Measurements from ENCODE around the gene HACD4.
"Not testable (repeated sequence)": the region's sequence is repeated elsewhere in the genome, so short reads cannot be mapped to it uniquely, and the experiment has no call there.

The HACD4 gene

GRCh38 chr9:21015995-21016394 is 15.4 kb downstream of the HACD4 start:
- DNase-seq: no peak

- no peak for DNase-seq
Observed at GRCh38 chr9:21015129-21015815, 16.2 kb downstream of the HACD4 start.

DNA sequence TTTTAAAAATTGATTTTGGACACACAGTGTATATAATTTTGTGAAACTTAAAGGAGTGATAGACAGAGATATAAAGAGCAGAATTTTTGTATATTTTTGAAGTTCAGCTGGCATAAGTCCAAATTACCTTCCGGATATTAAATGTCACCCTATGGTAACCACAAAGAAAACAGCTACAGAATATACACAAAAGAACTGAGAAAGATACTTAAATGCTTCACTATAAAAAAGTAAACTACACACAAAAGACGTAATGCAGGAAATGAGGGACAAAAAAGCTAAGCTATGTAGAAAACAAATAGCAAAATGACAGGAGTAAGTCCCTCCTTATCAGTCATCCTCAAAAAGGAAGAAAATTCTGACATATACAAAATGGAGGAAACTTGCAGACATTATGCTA is 29.4 kb downstream of the HACD4 start:
- DNase-seq: no peak

DNA sequence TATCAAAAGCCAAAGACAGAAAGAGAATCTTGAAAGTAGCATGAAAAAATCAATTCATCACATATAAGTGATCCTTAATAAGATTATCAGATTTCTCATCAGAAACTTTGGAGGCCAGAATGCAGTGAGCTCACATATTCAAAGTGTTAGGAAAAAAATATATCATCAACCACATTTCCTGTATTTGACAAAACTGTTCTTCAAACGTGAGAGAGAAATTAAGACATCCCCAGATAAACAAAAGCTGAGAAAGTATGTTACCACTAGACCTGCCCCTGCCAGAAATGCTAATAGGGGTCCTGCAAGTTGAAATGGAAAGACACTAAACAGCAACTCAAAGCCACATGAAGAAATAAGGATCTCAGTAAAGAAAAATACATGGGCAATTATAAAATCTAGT is 29.9 kb downstream of the HACD4 start:
- DNase-seq: no peak

DNA sequence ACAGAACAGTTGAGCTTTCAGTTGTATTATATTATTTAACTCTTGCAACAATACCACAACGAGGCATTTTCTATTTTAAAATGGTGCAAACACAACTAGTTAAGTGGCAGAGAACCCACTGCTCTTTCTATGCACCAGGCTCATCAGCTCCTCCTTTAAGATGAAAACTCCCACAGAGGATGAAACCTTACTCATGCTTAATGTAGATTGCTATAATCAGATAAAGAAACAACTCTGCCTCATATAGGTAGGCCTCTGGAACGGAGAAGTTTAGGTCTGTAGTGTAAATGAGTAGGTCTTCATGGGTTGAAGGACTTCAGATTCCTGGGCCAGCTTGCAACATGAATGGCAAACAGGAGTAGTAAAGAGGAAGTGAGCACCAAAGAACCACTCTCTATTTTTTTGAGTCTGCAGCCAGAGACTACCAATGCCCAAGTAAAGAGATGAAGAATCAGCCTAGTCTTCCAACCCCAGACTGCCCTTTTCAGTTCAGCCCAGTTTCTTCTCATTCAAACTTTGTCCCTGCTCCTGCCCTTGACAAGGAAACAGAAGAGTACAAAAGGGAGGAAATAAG is 33.9 kb downstream of the HACD4 start:
- DNase-seq: no peak

DNA sequence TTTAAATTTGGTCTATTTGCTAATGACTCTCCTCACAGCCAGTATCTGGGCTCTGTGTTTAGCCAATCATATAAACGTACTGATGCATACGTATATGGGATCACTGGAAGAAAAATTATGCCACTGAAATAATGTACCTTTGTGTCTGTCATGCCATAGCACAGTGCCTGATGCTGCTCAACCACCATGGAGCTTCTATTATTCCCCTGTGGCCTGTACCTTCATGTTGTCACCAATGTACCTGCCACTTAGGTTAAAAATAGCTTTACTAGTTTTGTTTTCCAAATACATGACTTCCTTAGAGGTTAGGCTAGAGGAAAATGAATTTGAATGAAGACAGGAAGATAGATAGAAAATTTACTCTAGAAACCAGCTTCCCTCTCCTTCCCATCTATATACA is 34.6 kb downstream of the HACD4 start:
- DNase-seq: no peak

GRCh38 chr9:20995616-20996015 is 35.8 kb downstream of the HACD4 start:
- no peak for DNase-seq

DNA sequence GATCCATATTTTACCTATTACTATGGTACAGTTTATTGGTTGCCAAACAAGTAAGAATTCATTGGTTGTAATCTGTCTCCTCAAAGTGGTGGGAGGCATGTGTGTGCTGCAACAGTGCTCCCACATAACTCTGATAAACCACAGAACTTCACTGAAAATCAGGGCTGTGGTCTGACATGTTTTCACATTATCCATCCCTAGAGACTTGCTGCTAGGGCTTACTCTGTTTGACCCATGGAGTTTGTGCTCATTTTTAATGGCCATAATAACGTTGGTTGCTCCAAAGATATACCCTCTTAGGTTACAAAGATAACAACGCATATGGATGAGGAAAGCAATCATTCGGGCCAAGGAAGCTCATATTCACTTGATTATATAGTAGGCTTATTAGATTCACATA is 37.0 kb downstream of the HACD4 start:
- no peak for DNase-seq

DNA sequence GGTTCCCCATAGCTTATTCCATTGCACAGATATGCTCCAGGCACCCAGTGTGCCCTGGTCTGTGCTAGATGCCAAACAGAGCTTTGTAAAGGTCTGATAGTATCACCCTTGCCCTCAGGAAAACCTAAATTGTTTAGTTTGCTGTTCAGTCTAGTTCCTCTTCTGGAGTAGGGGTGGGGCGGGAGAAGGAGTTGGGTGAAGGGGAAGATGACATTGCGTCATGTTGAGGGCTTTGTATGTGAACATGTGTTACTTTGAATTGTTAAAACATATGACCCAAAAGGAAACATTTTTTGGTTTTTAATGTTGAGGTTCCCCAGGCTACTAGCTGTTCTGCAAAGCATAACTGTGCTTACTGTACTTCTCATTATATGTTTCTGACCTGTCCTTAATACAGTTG is 40.6 kb downstream of the HACD4 start:
- DNase-seq: no peak

DNA sequence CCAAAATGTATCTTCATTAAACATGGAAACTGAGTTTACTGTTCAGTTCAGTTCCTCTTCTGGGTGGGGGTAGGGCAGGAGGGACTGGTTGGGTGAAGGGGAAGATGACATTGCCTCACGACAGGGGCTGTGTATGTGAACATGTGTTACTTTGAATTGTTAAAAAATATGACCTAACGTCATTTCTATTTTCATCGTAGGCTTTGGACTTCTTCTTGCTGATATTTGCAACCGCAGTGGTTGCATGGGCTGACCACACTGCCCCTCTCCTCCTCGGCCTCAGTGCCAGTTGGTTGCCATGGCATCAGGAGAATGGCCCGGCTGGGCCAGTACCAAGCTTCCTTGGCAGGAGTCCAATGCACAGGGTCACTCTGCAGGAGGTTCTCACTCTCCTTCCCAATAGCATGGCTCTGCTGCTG is 41.5 kb downstream of the HACD4 start:
- no peak for DNase-seq

DNA sequence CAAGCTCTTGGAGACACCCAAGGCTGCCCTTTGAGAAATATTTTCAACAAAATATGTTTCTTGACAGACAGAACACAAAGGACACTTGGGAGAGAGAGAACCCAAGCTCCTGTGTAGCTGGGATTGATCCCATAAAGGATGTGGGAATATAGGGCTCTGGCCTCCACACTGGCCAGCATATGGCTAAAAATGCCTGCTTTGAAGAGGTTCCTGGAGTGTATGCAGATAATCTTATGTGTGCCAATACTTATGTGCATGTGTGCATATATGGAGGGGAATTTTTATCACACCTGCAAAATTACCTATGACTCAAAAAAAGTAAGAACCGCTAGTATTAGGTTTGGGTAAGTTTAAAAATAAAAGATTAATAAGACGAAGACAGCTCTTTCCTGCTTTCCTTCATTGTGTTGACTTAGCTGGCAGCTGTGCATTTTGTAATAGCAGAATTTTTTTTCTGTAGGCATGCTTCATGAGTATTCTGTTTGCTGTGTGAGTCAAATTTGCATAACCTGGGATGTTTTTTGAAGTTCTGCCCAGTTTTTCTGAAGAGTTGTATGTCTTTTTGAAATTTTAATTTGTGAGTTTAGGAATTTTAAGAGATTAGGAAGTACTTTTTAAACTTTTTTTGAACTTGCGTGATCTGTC is 42.6 kb downstream of the HACD4 start:
- no peak for DNase-seq

DNA sequence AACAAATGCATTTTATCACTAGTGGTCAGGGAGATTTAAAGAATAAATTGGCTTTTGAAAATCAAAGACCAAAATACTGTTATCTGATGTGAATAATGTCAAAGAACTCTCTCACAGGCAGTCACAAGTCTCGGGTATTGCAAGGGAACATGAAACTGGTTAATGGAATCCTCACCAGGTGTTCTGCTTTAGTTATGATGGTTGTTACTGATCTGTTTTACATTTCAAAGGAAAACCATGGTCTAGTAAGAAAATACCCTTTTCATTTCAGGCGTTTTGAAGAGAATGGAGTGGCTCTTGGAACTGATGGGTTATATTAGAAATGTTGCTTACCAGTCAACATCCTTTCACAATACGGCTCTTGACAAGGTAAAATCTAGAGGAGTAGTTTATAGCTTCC is 43.4 kb downstream of the HACD4 start:
- DNase-seq: no peak

GRCh38 chr9:20987521-20987920 is 43.9 kb downstream of the HACD4 start:
- DNase-seq: no peak

- no peak for DNase-seq
Observed at GRCh38 chr9:20985851-20986600, 45.4 kb downstream of the HACD4 start.

GRCh38 chr9:20984506-20984905 is 46.9 kb downstream of the HACD4 start:
- DNase-seq: no peak

DNA sequence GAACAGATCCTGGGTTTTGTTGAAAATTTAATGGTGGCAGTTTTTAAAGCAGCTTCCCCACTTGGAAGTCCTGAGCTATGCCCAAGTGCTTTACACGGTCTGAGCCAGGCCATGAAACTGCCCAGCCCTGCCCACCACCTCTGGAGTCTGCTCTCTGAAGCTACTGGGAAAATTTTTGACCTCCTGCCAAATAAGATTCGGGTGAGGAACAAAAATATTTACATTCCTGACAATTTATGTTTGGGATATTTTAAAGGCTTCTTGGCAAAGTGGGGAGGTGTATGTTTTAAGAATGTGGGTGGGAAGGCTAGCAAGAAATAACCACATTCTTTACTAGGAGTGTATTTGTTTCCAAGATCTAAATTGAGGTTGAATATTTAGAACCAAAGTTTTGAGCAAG is 50.0 kb downstream of the HACD4 start:
- no peak for DNase-seq

DNA sequence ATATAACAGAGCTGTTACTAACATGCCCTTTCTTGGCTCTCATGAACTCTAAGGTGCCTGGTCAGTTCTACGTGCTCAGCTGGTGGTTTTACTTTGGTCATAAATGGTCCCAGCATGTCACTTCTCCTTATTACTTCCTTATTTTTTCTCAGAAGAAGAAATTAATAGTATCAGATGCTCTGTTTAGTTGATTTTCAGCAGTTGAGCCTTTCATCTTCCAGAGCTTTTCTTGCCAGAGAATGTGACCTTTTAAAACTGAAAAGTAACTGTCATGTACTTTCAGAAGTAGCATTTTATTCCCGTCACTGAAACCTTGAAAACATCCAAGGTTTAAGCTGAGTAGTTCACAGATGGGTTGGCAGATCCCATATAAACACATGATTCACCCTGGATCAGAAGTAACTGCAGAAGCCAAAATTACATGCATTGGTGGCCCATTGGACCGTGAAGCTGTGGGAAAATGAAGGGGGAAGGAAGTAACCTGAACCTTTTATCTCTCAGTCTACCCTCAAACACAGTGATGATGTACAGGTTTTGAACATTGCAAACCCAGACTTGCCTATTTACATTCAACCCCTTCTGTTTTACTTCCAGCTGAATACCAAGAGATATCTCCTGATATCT is 50.5 kb downstream of the HACD4 start:
- DNase-seq: no peak

DNA sequence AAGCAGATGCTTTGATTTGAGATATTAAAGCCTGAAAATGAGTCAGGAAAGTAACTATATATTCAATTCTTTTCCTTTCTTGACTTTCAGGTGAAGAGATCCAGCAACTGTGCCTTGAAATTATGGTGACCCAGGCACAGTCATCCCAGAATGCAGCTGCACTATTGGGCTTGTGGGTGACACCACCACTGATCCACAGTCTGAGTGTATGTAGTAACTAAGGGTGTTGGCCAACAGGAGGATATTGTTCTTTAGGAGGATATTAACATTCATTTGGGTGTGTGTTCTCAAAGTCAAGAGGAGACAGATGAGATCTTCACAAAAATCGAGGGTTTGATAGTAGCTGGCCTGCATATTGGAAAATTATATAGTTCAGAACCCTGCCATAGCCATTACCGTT is 53.2 kb downstream of the HACD4 start:
- no peak for DNase-seq

DNA sequence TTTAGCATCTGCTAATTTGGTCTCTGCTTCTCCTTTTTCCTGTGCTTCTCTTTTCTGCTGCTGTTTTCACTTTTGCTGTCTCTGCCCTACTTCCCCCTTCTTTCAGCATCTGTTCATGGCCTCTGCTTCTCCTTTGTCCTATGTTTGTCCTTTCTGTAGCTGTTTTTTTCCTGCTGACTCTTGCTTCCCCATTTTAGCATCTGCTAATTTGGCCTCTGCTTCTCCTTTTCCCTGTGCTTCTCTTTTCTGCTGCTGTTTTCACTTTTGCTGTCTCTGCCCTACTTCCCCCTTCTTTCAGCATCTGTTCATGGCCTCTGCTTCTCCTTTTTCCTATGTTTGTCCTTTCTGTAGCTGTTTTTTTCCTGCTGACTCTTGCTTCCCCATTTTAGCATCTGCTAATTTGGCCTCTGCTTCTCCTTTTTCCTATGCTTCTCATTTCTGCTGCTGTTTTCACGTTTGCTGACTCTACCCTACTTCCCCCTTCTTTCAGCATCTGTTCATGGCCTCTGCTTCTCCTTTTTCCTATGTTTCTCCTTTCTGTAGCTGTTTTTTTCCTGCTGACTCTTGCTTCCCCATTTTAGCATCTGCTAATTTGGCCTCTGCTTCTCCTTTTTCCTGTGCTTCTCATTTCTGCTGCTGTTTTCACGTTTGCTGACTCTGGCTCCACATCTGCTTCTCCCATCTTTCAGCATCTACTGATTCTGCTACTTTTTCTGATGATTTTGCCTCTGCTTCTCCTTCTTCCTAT is 57.1 kb downstream of the HACD4 start:
- not testable (repeated sequence) for DNase-seq

DNA sequence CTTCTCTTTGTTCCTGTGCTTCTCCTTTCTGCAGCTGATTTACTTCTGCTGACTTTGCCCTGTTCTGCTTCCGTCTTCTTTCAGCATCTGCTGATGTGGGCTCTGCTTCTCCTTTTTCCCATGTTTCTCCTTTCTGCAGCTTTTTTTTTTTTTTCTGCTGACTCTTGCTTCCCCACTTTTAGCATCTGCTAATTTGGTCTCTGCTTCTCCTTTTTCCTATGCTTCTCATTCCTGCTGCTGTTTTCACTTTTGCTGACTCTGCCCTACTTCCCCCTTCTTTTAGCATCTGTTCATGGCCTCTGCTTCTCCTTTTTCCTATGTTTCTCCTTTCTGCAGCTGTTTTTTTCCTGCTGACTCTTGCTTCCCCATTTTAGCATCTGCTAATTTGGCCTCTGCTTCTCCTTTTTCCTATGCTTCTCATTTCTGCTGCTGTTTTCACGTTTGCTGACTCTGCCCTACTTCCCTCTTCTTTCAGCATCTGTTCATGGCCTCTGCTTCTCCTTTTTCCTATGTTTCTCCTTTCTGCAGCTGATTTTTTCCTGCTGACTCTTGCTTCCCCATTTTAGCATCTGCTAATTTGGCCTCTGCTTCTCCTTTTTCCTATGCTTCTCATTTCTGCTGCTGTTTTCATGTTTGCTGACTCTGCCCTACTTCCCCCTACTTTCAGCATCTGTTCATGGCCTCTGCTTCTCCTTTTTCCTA is 58.0 kb downstream of the HACD4 start:
- DNase-seq: not testable (repeated sequence)

- DNase-seq: no peak
Observed at GRCh38 chr9:20972684-20973083, 58.8 kb downstream of the HACD4 start.

Data from activated CD4-positive, alpha-beta T cell treated with anti-CD3 and anti-CD28 coated beads, Interleukin-2, amount 50 U/mL, for 4 hours (primary cell).